ENCODE measurements around the gene HHIPL1. TPM values are rescaled to one million over a fixed set of nuclear protein-coding genes. Genes with fewer than 3 reads are reported as not detected.

HHIPL1 gene
- total RNA-seq, 1 experiment from 2014 or later, result 2.1 TPM

GRCh38 chr14:99691111-99691885 is 46.4 kb downstream of the HHIPL1 start:
- peaks cover 2% of the 10 kb centered on the region; the same call in 1 of the 2 replicates for H3K27me3 ChIP-seq (ENCODE audit: control insufficient read depth, insufficient read depth, low read length)
- intact Hi-C loops (cut with micrococcal nuclease; ENCODE audit: unreplicated experiment), result no loop called here
- H3K4me1 ChIP-seq (ENCODE audit: control insufficient read depth, insufficient read depth, low read length), result no peaks in the 10 kb centered on the region
- H3K36me3 ChIP-seq (ENCODE audit: control insufficient read depth, insufficient read depth, low read length), result no peaks in the 10 kb centered on the region
- no peak overlapping the region for H3K27ac ChIP-seq (ENCODE audit: low read length)
- H3K4me3 ChIP-seq (ENCODE audit: low read depth in 2 of 2, low read length in 2 of 2), result no peak overlapping the region
- ChIA-PET CTCF (no interaction called here), POLR2A (no interaction called here)
- in situ Hi-C loops (cut with HindIII; ENCODE audit: low pct_unique_long_range_greater_than_20kb, low sequenced_read_pairs), result no loop called here
- no peak for ATAC-seq
- no peaks in the 10 kb centered on the region for H3K9me3 ChIP-seq (ENCODE audit: control insufficient read depth, insufficient read depth, low read depth, low read length)
- TF ChIP-seq POLR2AphosphoS5 (IDR thresholded peaks at IDR 0.05; ENCODE audit: low read depth, low read length) (no peak), SIN3A (IDR thresholded peaks at IDR 0.05; ENCODE audit: borderline replicate concordance, insufficient read depth, low read depth, low read length) (no peak), TCF7L2 (IDR thresholded peaks at IDR 0.05; ENCODE audit: low read depth, low read length) (no peak), REST (IDR thresholded peaks at IDR 0.05; ENCODE audit: insufficient read depth in 1 of 2, low read depth in 2 of 2, low read length in 1 of 2) (no peak), CTCF (IDR thresholded peaks at IDR 0.05) (no peak)
- BruUV-seq (replicated peaks), result no TSS peak
- no peak for DNase-seq (ENCODE audit: low read depth, low spot score)

GRCh38 chr14:99693918-99694317 is 49.0 kb downstream of the HHIPL1 start:
- H3K9me3 ChIP-seq (ENCODE audit: control insufficient read depth, insufficient read depth, low read depth, low read length), result no peaks in the 10 kb centered on the region
- H3K4me3 ChIP-seq (ENCODE audit: low read depth in 2 of 2, low read length in 2 of 2), result no peak overlapping the region
- TF ChIP-seq POLR2AphosphoS5 (IDR thresholded peaks at IDR 0.05; ENCODE audit: low read depth, low read length), result no peak
- no peak for TF ChIP-seq CTCF (IDR thresholded peaks at IDR 0.05)
- TF ChIP-seq TCF7L2 (IDR thresholded peaks at IDR 0.05; ENCODE audit: low read depth, low read length), result no peak
- TF ChIP-seq REST (IDR thresholded peaks at IDR 0.05; ENCODE audit: insufficient read depth in 1 of 2, low read depth in 2 of 2, low read length in 1 of 2), result no peak
- no peak for TF ChIP-seq SIN3A (IDR thresholded peaks at IDR 0.05; ENCODE audit: borderline replicate concordance, insufficient read depth, low read depth, low read length)
- in situ Hi-C loops (cut with HindIII; ENCODE audit: low pct_unique_long_range_greater_than_20kb, low sequenced_read_pairs) (no loop called here), intact Hi-C loops (cut with micrococcal nuclease; ENCODE audit: unreplicated experiment) (no loop called here)
- DNase-seq (ENCODE audit: low read depth, low spot score) (no peak), ATAC-seq (no peak)
- H3K36me3 ChIP-seq (ENCODE audit: control insufficient read depth, insufficient read depth, low read length), result no peaks in the 10 kb centered on the region
- ChIA-PET CTCF (no interaction called here), POLR2A (no interaction called here)
- H3K27ac ChIP-seq (ENCODE audit: low read length), result no peak overlapping the region
- no TSS peak for BruUV-seq (replicated peaks)
- H3K27me3 ChIP-seq (ENCODE audit: control insufficient read depth, insufficient read depth, low read length), result peaks cover 2% of the 10 kb centered on the region; the same call in 1 of the 2 replicates
- no peaks in the 10 kb centered on the region for H3K4me1 ChIP-seq (ENCODE audit: control insufficient read depth, insufficient read depth, low read length)
